ENCODE results near the gene HIVEP1. TPM values are rescaled to one million over a fixed set of nuclear protein-coding genes. Genes with fewer than 3 reads are reported as not detected.

HIVEP1 gene
- total RNA-seq, 1 donor from 2014 or later = 37.4 TPM

- H3K4me1 Mint-ChIP-seq (ENCODE audit: unreplicated experiment) = peaks cover 7% of the 10 kb centered on the region
- DNase-seq (ENCODE audit: extremely low spot score, unreplicated experiment) = no peak
- no peaks in the 10 kb centered on the region for H3K27me3 Mint-ChIP-seq
- TF ChIP-seq, protein P1, sequence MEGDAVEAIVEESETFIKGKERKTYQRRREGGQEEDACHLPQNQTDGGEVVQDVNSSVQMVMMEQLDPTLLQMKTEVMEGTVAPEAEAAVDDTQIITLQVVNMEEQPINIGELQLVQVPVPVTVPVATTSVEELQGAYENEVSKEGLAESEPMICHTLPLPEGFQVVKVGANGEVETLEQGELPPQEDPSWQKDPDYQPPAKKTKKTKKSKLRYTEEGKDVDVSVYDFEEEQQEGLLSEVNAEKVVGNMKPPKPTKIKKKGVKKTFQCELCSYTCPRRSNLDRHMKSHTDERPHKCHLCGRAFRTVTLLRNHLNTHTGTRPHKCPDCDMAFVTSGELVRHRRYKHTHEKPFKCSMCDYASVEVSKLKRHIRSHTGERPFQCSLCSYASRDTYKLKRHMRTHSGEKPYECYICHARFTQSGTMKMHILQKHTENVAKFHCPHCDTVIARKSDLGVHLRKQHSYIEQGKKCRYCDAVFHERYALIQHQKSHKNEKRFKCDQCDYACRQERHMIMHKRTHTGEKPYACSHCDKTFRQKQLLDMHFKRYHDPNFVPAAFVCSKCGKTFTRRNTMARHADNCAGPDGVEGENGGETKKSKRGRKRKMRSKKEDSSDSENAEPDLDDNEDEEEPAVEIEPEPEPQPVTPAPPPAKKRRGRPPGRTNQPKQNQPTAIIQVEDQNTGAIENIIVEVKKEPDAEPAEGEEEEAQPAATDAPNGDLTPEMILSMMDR (conservative IDR thresholded peaks at IDR 0.05) = no peak
- no peak overlapping the region for H3K4me3 Mint-ChIP-seq
- H3K9me3 Mint-ChIP-seq = no peaks in the 10 kb centered on the region
- no peak overlapping the region for H3K27ac Mint-ChIP-seq
- peaks cover 43% of the 10 kb centered on the region for H3K36me3 Mint-ChIP-seq
Measured at GRCh38 chr6:12164508-12164770, 152.3 kb downstream of the HIVEP1 start.

DNA sequence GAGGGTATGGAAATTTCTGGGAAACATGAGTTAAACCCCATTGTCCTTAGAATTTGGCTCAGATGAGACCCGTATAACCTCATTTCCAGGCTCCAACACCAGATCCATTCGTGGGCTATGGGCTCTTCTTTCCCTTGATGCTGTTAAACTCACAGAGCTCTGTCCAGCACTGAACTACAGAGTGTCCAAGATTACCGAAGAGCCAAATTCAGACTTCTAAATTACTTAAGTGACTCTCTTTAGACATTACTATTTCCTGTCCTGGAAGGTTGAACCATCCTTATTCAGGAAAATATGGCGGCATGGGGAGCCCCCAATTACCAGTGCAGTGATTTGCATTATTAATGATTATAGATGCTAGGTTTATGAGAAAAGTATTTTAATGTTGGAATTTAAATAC lies 153.2 kb downstream of the HIVEP1 start:
- Mint-ChIP-seq H3K4me3 (no peak overlapping the region), H3K9me3 (no peaks in the 10 kb centered on the region), H3K4me1 (ENCODE audit: unreplicated experiment) (peaks cover 5% of the 10 kb centered on the region), H3K36me3 (peaks cover 40% of the 10 kb centered on the region), H3K27me3 (no peaks in the 10 kb centered on the region), H3K27ac (no peak overlapping the region)
- TF ChIP-seq, protein P1 (conservative IDR thresholded peaks at IDR 0.05) = no peak
- no peak for DNase-seq (ENCODE audit: extremely low spot score, unreplicated experiment)

- Mint-ChIP-seq H3K4me1 (ENCODE audit: unreplicated experiment) (peaks cover under 1% of the 10 kb centered on the region), H3K36me3 (peaks cover 35% of the 10 kb centered on the region), H3K27ac (no peak overlapping the region), H3K27me3 (no peaks in the 10 kb centered on the region), H3K4me3 (no peak overlapping the region), H3K9me3 (no peaks in the 10 kb centered on the region)
- TF ChIP-seq, protein P1 (conservative IDR thresholded peaks at IDR 0.05) = no peak
- DNase-seq (ENCODE audit: extremely low spot score, unreplicated experiment) = no peak
Measured at GRCh38 chr6:12165722-12166280, 153.7 kb downstream of the HIVEP1 start.

DNA sequence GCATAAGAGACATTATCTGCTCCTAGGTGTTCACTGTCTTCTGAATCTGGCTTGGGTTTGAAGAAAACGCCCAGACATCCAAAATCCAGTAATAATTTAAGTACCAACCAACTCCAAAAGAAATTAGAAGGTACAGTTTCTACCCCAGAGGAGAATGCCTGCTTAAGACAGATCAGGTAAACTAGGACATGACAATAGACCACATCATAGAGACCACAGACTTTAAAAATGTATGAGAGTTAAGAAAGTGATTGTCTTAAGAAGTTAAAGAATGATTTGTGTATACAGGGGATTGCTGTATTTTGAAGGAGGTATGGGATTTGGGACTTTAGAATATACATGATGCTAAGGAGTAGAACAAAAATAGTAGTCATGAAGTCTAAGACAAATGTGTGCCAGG lies 157.3 kb downstream of the HIVEP1 start:
- no peaks in the 10 kb centered on the region for H3K27me3 Mint-ChIP-seq
- H3K4me3 Mint-ChIP-seq = no peak overlapping the region
- peaks cover 4% of the 10 kb centered on the region for H3K36me3 Mint-ChIP-seq
- no peak overlapping the region for H3K27ac Mint-ChIP-seq
- H3K4me1 Mint-ChIP-seq (ENCODE audit: unreplicated experiment) = peaks cover 5% of the 10 kb centered on the region
- DNase-seq (ENCODE audit: extremely low spot score, unreplicated experiment) = no peak
- H3K9me3 Mint-ChIP-seq = no peaks in the 10 kb centered on the region
- TF ChIP-seq, protein P1 (conservative IDR thresholded peaks at IDR 0.05) = no peak

DNA sequence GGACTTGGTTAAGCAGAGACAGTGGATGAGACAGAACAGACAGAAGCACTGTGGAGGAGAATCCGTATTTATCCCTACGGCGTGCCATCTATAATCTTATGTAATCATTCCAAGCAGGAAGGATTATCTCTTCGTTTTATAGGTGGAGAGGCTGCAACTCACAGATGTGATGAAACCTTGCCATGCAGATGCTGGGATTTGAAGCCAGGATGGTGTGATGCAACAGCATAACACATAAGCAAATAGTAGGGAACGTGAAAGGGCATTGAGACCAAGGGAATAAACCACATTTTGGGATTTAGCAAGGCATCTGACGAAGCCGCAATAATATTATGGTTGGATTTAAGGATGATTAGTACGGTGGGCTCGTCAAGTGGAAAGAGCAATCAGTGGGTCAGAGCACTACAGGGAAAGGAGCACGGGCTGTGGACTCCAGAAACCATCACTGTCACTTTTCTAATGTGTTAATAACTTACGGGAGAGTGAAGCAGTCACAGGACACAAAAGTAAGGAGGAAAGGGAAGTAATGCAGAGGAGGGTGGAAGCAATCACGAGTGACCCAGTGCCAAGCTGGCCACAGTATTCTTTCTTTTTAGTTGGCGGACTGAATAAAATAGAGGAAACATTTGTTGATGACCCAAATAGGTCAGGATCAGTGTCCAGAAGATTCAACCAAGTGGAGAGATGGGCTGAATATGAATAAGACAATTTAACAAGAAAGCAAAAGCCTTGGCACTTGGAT lies 158.4 kb downstream of the HIVEP1 start:
- no peak for DNase-seq (ENCODE audit: extremely low spot score, unreplicated experiment)
- Mint-ChIP-seq H3K4me1 (ENCODE audit: unreplicated experiment) (peaks cover 5% of the 10 kb centered on the region), H3K9me3 (no peaks in the 10 kb centered on the region), H3K27me3 (no peaks in the 10 kb centered on the region), H3K27ac (no peak overlapping the region), H3K4me3 (no peak overlapping the region), H3K36me3 (no peaks in the 10 kb centered on the region)
- TF ChIP-seq, protein P1 (conservative IDR thresholded peaks at IDR 0.05) = no peak
